Ovary (tissue), 3 donors: ENCODE results near the gene NIN.

Experiments used
- CTCF ChIP-seq, 3 donors: fragments of 450-650 bp in 2 of 3; fragments of 200-600 bp in 1 of 3; IDR thresholded peaks; one replicate each; pipeline versions ENCODE4 v1.5.1 to v1.8.0; 2016 to 2022; ENCODE audit warnings: antibody characterized with exemption in 3 of 3, mild to moderate bottlenecking in 1 of 3
- EP300 ChIP-seq: sonication (generic); formaldehyde crosslinking; IDR thresholded peaks from one replicate; pipeline ENCODE4 v1.6.1; 2017; ENCODE audit warnings: antibody characterized with exemption
- POLR2A ChIP-seq: fragments of 450-650 bp; IDR thresholded peaks from one replicate; pipeline ENCODE4 v1.6.1; 2017; ENCODE audit warnings: antibody characterized with exemption, mild to moderate bottlenecking, moderate library complexity
- donor health status: DM: no; HTN: no; CAD: no.

DNA sequence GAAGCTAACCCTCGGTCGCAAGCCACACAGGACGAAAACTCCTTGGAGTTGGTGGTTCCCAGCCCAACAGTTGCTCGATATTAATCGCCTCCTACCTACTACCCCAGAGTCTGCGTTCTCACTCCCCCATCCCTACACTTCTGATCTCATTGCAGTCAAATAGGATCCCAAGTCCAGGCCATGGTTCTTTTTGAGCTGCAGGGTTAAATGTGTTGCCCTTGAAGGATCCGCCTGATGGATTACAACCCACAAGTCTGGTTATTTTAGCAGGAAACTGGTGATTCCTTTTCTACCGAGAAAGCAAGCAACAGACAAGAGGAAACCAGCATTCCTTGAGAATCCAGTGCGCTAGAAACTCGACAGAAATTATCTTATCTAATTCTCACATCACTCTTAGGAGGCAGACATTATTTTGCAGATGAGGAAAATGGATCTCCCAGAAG, 785 bp upstream of the NIN start:
- TF ChIP-seq CTCF (IDR thresholded peaks at IDR 0.05), result no peak
- no peak for TF ChIP-seq EP300
- TF ChIP-seq POLR2A, result no peak
